SKM-1 treated with dmso at 0.1 percent for 144 hours (cell line): ENCODE measurements around the gene DYNLT1.

Experiments used
- DNase-seq: peaks from one replicate; lab custom pipeline; 2025; ENCODE audit not compliant: unreplicated experiment; lab: John Stamatoyannopoulos, UW

DYNLT1 gene

DNA sequence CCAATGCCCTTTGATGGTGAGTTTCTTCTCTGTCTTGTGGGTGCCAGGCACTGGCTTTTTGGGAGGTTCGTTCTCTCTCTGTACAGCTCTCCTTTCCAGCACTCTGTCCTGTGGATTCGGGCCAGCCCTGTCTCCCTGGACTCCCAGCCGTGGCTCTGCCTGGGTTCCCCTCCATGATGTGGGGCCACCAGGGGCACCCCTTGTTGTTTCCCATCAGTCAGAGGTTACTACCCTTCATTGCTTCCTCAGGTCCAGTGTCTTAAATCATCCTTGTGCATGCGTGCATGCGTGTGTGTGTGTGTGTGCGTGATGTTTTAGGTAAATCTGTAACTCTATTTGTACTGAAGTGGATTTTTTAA, 40.5 kb downstream of the DYNLT1 start:
- no peak for DNase-seq

DNA sequence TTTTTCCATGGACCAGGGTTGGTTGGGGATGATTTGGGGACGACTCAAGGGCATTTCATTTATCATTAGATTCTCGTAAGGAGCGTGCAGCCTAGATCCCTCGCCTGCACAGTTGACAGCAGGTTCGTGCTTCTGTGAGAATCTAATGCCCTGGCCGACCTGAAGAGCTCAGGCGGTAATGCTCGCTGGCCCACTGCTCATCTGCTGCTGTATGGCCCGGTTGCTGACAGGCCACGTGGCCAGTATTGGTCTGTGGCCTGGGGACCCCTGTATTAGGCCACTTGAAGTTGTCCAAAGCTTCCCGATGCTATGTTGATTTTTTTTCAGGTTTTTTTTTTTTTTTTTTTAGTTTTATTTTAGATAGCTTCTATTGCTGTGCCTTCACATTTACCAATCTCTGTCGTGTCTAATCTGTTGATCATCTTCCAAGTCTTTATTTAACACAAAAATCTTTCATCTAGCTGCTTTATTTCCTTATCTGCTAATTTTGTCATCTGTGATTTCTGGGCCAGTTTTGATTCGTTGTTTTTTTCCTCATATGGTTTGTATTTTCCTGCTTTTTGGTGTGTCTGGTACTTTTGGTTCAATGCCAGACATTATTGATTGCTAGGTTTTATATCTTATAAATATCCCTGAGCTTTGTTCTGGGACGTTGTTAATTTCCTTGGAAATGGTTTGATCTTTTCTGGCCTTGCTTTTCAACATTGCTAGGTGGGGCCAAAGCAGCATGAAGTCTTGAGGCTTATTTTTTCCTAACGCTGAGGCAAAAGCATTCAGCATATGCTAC, 41.1 kb downstream of the DYNLT1 start:
- no peak for DNase-seq

GRCh38 chr6:158599635-158600034, 44.9 kb downstream of the DYNLT1 start:
- DNase-seq: no peak

GRCh38 chr6:158597565-158597964, 47.0 kb downstream of the DYNLT1 start:
- no peak for DNase-seq

- no peak for DNase-seq
These were observed 47.7 kb downstream of the DYNLT1 start for GRCh38 chr6:158596861-158597260.

DNA sequence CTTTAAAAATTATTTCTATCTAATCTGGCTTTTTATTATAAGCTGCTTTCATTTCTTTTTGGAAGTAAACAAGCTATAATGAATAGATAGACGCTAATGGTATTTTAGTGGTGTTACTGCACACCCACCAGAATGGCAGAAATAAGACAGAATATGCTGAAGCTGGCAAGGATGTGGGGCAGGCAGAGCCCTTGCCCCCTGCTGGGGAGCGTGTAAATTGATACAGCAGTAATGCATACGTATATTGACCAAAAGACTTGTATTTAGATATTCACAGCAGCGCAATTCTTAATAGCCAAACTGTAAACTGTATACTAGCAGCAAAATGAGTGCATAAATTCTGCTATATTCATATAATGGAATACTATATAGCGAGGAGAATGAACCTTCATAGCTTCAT, 49.3 kb downstream of the DYNLT1 start:
- DNase-seq: no peak

DNA sequence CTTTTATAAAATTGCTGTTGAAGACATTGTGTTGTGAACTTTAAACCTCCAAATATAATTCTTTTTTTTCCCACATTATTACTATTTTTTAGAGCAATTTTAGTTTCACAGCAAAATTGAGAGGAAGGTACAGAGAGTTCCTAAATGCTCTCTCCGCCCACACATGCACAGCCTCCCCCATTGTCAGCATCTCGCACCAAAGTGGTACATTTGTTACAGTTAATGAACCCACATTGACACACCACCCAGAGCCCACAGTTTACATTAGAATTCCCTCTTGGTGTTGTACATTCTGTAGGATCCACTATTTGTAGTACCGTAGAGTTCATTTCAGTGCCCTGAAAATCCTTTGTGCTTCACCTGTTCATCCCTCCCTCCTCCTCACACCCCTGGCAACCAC, 50.9 kb downstream of the DYNLT1 start:
- no peak for DNase-seq

- no peak for DNase-seq
These were observed 52.7 kb downstream of the DYNLT1 start for GRCh38 chr6:158591810-158592209.

DNA sequence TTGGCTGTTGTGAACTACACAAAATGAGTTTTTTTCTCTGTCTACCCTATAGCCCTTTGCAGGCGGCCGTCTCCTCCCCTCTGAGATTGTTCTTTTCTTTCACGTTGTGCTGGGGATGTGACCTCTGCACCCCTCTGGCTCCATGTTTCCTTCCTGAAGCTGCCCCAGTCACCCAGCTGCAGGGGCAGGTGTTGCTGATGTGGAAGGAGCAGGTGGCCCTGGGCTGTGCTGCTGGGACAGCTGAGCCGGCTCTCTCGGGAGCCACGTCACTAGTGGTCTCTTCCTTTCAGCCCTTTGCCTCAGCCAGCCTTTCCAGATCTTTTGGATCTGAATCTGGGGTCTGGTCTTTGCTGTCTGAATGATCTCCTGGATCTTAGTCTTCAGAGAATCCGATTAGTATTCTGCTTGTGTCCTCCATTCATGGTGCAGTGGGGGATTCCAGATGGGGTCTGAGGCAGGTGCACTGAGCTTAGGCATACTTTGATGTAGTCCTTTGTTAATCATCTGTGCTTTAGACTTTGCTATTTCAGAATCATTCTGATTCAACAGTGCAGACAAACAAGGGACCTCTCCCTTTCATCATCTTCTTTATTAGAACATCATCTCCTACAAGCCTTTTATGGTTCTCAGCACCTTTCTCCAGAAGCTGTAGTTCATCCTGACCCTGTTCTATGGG, 53.3 kb downstream of the DYNLT1 start:
- DNase-seq: no peak

- DNase-seq: no peak
These were observed 55.2 kb downstream of the DYNLT1 start for GRCh38 chr6:158589366-158589765.

DNA sequence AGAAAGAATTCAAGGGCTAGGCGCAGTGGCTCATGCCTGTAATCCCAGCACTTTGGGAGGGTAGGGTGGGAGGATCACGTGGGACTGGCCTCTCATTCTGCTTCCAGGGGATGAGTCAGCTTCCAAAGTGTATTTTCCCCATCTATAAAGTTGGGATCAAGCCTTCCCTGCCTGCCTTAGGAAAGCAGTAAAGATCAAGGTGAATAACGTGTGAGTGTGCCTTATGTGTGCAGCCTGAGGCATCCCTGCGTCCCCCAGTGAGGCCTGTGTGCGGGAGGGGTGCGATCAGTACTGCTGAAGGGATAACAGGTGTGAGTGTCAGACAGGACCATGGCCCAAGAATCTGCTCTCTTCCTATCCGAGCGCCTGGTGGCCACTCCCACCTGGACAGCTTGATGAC, 57.9 kb downstream of the DYNLT1 start:
- no peak for DNase-seq
